Retinal pigment epithelial cell (primary cell): ENCODE measurements around the gene CCM2L.

Experiments
- DNase-seq: peaks from one replicate; pipeline ENCODE4 v3.0.0-alpha.2; 2010; ENCODE audit warnings: low read depth
- H3K4me3 ChIP-seq: 2 replicates; pipeline ENCODE4 v1.5.1; 2011; ENCODE audit warnings: mild to moderate bottlenecking, low read length, control low read depth, moderate library complexity
- TF ChIP-seq, protein P1 (sequence below): conservative IDR thresholded peaks from 2 replicates; pipeline ENCODE4 v1.5.1; 2011; ENCODE audit warnings: low read depth, low read length, control low read depth, inconsistent platforms

CCM2L gene

DNA sequence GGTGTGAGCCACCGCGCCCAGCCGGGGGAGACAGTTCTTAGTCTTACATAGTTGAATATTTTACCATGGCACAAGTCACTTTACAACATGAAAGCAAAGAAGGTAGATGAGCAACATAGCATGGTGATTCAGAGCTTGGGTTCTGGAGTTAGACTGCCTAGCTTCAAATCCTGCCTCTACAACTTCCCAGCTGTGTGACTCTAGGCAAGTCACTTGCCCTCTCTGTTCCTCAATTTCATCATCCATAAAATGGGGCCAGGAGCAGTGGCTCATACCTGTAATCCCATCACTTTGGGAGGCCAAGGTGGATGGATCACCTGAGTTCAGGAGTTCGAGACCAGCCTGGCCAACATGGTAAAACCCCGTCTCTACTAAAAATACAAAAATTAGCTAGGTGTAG lies 68.1 kb downstream of the CCM2L start:
- TF ChIP-seq, protein P1, sequence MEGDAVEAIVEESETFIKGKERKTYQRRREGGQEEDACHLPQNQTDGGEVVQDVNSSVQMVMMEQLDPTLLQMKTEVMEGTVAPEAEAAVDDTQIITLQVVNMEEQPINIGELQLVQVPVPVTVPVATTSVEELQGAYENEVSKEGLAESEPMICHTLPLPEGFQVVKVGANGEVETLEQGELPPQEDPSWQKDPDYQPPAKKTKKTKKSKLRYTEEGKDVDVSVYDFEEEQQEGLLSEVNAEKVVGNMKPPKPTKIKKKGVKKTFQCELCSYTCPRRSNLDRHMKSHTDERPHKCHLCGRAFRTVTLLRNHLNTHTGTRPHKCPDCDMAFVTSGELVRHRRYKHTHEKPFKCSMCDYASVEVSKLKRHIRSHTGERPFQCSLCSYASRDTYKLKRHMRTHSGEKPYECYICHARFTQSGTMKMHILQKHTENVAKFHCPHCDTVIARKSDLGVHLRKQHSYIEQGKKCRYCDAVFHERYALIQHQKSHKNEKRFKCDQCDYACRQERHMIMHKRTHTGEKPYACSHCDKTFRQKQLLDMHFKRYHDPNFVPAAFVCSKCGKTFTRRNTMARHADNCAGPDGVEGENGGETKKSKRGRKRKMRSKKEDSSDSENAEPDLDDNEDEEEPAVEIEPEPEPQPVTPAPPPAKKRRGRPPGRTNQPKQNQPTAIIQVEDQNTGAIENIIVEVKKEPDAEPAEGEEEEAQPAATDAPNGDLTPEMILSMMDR, result no peak
- DNase-seq, result no peak
- H3K4me3 ChIP-seq, result no peak overlapping the region

DNA sequence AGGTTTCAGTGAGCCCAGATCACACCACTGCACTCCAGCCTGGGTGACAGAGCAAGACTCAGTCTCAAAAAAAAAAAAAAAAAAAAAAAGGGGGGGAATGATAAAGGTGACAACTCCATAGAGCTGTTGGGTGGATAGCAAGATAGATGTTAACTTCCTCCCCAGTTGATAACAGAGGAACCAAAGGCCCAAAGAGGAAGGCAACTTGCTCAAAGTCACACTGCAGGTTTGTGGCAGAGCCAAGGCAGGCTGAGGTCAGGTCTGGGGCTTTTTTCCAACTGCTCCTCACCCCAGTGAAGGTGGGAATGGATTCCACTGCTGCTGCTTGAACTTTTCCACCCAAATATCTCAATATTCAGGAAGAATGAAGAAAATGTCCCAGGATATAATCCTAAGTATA lies 68.6 kb downstream of the CCM2L start:
- TF ChIP-seq, protein P1, result no peak
- DNase-seq, result no peak
- no peak overlapping the region for H3K4me3 ChIP-seq

DNA sequence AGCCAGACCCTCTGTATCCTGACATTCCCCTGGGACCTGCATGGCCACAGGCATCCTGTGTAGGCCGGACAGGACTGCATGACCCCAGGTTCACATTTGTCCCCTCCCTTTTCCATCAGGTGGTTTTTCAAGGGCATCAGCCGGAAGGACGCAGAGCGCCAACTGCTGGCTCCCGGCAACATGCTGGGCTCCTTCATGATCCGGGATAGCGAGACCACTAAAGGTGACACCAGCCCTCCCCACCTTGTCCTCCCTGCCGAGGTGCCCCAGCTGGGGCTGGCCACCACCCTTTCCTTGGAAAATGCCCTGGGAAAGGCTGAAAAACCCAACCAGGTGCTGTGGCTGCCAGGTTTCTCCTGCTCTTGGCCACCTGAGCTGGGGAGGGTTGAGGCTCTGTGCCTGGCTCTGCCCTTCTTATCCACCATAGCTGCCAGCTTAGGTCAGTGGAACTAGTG lies 69.4 kb downstream of the CCM2L start:
- DNase-seq, result no peak
- TF ChIP-seq, protein P1, result no peak
- no peak overlapping the region for H3K4me3 ChIP-seq

DNA sequence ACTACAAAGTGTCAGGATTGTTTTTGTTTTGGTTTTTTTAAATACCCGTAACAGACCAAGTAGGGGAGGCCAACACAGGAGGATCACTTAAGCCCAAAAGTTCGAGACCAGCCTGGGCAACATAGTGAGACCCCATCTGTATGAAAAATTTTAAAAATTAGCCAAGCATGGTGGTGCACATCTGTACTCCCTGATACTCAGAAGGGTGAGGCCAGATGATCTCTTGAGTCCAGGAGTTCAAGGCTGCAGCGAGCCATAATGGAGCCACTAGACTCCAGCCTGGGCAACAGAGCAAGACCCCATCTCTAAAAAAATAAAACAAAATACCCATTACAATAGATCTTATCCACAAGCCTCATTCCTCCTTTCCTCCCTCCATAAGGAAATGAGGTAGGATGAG lies 70.5 kb downstream of the CCM2L start:
- TF ChIP-seq, protein P1, result no peak
- DNase-seq, result no peak
- H3K4me3 ChIP-seq, result no peak overlapping the region
